ENCODE measurements around the gene KL.

KL gene

GRCh38 chr13:33070713-33071112 lies 54.5 kb downstream of the KL start:
- ChIA-PET CTCF (interaction anchor here (1.3 kb wide), 1 partner anchor 8 kb away, joined by 4 read pairs; no protein-coding TSS in a partner anchor), POLR2A (no interaction called here)
- TF ChIP-seq CTCF (IDR thresholded peaks at IDR 0.05; ENCODE audit: control extremely low read depth, extremely low read depth, low read depth, missing control alignments), result no peak
- no peak for DNase-seq (ENCODE audit: extremely low spot score)

DNA sequence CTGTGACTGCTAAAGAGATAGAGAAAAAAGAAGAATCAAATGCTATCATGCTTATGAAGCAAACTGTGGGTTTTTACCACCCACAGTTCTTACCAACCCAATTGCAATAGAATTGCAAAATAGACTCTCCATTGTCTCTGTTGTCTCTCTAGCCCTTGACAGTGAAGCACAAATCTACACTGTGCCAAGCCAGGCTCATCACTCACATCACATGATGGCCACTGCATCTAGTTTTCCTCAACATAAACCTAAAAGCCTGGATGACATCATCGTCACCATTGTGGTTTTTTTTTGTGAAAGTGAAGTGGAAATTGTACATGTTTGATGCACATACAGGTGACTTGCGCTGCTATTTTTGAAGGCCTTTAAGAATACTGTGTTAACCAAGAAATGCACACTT lies 56.1 kb downstream of the KL start:
- no peak for TF ChIP-seq CTCF (IDR thresholded peaks at IDR 0.05; ENCODE audit: control extremely low read depth, extremely low read depth, low read depth, missing control alignments)
- ChIA-PET POLR2A (no interaction called here), CTCF (interaction anchor here (1.1 kb wide), 1 partner anchor 9 kb away, joined by 3 read pairs; no protein-coding TSS in a partner anchor)
- no peak for DNase-seq (ENCODE audit: extremely low spot score)

GRCh38 chr13:33072759-33073158 lies 56.5 kb downstream of the KL start:
- no peak for DNase-seq (ENCODE audit: extremely low spot score)
- CTCF ChIA-PET, result interaction anchor here (1.1 kb wide), 1 partner anchor 8 kb away, joined by 3 read pairs; no protein-coding TSS in a partner anchor
- TF ChIP-seq CTCF (IDR thresholded peaks at IDR 0.05; ENCODE audit: control extremely low read depth, extremely low read depth, low read depth, missing control alignments), result no peak
- POLR2A ChIA-PET, result no interaction called here

- CTCF ChIA-PET, result interaction anchor here (1.4 kb wide), 1 partner anchor 36 kb away, joined by 4 read pairs; no protein-coding TSS in a partner anchor
Measured at GRCh38 chr13:33073338-33073737, 57.1 kb downstream of the KL start.

DNA sequence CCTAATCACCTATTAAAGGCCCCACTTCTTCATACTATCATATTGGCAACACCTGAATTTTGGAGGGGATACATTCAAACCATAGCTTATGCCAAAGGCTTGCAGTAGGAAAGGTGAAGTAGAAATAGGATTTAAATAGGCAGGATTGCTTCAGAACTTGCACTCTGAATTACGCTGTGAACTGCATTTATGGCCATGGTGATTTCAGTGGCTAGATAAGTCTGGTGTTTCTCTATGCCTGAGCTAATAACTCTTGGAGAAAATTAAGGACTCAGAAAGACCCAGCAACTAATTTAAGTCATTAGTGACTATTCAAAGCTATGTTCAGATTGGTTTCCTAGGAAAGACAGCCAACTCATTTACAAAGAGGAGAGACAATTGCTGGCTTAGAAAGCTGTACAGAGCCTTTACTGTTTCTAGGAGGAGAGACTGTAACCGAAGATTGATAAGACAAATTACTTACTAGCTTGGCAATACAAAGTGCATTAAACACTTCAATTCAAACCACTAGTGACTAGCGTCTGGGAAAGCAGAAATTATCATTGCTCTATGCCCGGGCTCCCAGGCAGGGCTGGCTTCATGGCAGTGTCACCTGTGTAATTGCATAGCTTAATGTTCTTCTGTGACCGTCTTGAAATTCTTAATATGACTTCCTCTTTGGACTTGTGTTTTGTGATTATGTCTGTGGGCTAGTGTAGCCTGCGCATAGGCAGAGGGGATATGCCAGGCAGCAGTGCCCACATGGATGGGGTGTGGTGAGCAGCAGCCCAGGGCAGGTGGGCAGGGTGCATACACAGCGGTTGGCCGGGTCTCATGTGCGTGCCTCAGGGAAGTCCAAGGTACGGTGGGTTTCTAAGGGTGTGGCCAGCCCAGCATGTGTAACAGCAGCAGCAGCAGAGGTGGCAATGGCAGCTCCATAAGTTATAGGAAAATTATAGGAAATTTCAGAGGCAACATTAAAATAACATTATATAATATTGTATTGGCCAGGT lies 60.1 kb downstream of the KL start:
- no peak for TF ChIP-seq CTCF (IDR thresholded peaks at IDR 0.05; ENCODE audit: control extremely low read depth, extremely low read depth, low read depth, missing control alignments)
- CTCF ChIA-PET, result interaction anchor here (0.8 to 1.6 kb wide), 7 partner anchors 19 to 647 kb away, joined by 3 to 4 read pairs (median 3); no protein-coding TSS in a partner anchor
- POLR2A ChIA-PET, result no interaction called here
- DNase-seq (ENCODE audit: extremely low spot score), result no peak

More at GRCh38 chr13:33073338-33073737, 57.1 kb downstream of the KL start:
- POLR2A ChIA-PET, result no interaction called here
- no peak for DNase-seq (ENCODE audit: extremely low spot score)
- no peak for TF ChIP-seq CTCF (IDR thresholded peaks at IDR 0.05; ENCODE audit: control extremely low read depth, extremely low read depth, low read depth, missing control alignments)

GRCh38 chr13:33078263-33078662 lies 62.0 kb downstream of the KL start:
- POLR2A ChIA-PET, result no interaction called here
- no peak for DNase-seq (ENCODE audit: extremely low spot score)
- TF ChIP-seq CTCF (IDR thresholded peaks at IDR 0.05; ENCODE audit: control extremely low read depth, extremely low read depth, low read depth, missing control alignments), result no peak
- CTCF ChIA-PET, result interaction anchor here (1.2 to 1.5 kb wide), 4 partner anchors 8 to 38 kb away, joined by 3 to 4 read pairs (median 4); no protein-coding TSS in a partner anchor

All from GM10248 (cell line).